Uterus (tissue), 2 donors: ENCODE data around the gene CHST12.

Experiments
- CTCF ChIP-seq, 4 experiments: fragments of 200-600 bp in 2 of 4; fragments of 450-650 bp in 2 of 4; sonication (generic) in 2 of 4; IDR thresholded peaks; one replicate each; pipeline ENCODE4 v1.5.1; 2016 to 2019; ENCODE audit warnings: antibody characterized with exemption in 4 of 4, mild to moderate bottlenecking in 2 of 4, moderate library complexity in 1 of 4
- POLR2A ChIP-seq, 2 donors: fragments of 450-650 bp; IDR thresholded peaks; one replicate each; pipeline ENCODE4 v1.6.1; 2016; ENCODE audit warnings: antibody characterized with exemption in 2 of 2, mild to moderate bottlenecking in 1 of 2, moderate library complexity in 1 of 2

- TF ChIP-seq CTCF (IDR thresholded peaks at IDR 0.05) (no peak), POLR2A (IDR thresholded peaks at IDR 0.05) (no peak)
Observed at GRCh38 chr7:2474813-2475677, 71.6 kb downstream of the CHST12 start.
